HepG2 (cell line): ENCODE results near the gene NFX1. TPM values are rescaled to one million over a fixed set of nuclear protein-coding genes. Genes with fewer than 3 reads are reported as not detected.

Experiments used
- AGO2 ChIP-seq: fragments of 200-400 bp; formaldehyde crosslinking; optimal IDR thresholded peaks from 2 replicates; pipeline ENCODE3; 2017; ENCODE audit warnings: mild to moderate bottlenecking, low read depth, low read length, moderate library complexity
- ARNTL ChIP-seq: sonication (generic); formaldehyde crosslinking; IDR thresholded peaks from 2 replicates; pipeline ENCODE4 v1.4.0; 2020; ENCODE audit warnings: mild to moderate bottlenecking, missing genetic modification reagents
- FOXP1 ChIP-seq, 2 experiments: fragments of 450-650 bp in 1 of 2; IDR thresholded peaks; 2 replicates each; pipeline ENCODE4 v1.6.1; 2017 to 2018; ENCODE audit warnings: antibody characterized with exemption in 1 of 2
- NCOR1 ChIP-seq: fragments of 200-600 bp; sonication (generic); IDR thresholded peaks from 2 replicates; pipeline ENCODE4 v1.7.0; 2017; ENCODE audit warnings: antibody characterized with exemption, low read length, borderline replicate concordance
- NFKB2 ChIP-seq: sonication (generic); formaldehyde crosslinking; IDR thresholded peaks from 2 replicates; pipeline ENCODE4 v1.4.0; 2020; ENCODE audit warnings: missing genetic modification reagents, borderline replicate concordance
- NFYC ChIP-seq: IDR thresholded peaks from 2 replicates; pipeline ENCODE4 v1.6.1; 2016; ENCODE audit warnings: missing genetic modification reagents, missing compliant biosample characterization
- SALL1 ChIP-seq: sonication (generic); formaldehyde crosslinking; IDR thresholded peaks from 2 replicates; pipeline ENCODE4 v1.8.0; 2022; ENCODE audit warnings: mild to moderate bottlenecking, missing genetic modification reagents
- ZBTB38 ChIP-seq: sonication (generic); formaldehyde crosslinking; IDR thresholded peaks from 2 replicates; pipeline ENCODE4 v1.5.1; 2020; ENCODE audit warnings: mild to moderate bottlenecking, missing genetic modification reagents
- ZFP1 ChIP-seq: IDR thresholded peaks from 2 replicates; pipeline ENCODE4 v1.6.1; 2016
- ZMYM4 ChIP-seq: sonication (generic); formaldehyde crosslinking; IDR thresholded peaks from 2 replicates; pipeline ENCODE4 v1.8.1; 2023; ENCODE audit warnings: mild to moderate bottlenecking, missing genetic modification reagents
- ZNF3 ChIP-seq: IDR thresholded peaks from 2 replicates; pipeline ENCODE4 v1.7.0; 2017; ENCODE audit warnings: inconsistent platforms
- ZNF775 ChIP-seq: sonication (generic); formaldehyde crosslinking; IDR thresholded peaks from 2 replicates; pipeline ENCODE4 v1.4.0; 2020; ENCODE audit warnings: missing genetic modification reagents, mild to moderate bottlenecking, moderate library complexity, borderline replicate concordance
- ZNF788 ChIP-seq: sonication (generic); formaldehyde crosslinking; IDR thresholded peaks from 2 replicates; pipeline ENCODE4 v1.5.0; 2020; ENCODE audit warnings: mild to moderate bottlenecking, missing genetic modification reagents, borderline replicate concordance
- polyA plus RNA-seq, 8 experiments: library from polyadenylated mRNA; depleted of rRNA in 3 of 8; stranded (reverse) in 7 of 8; unstranded in 1 of 8; fragments of >200 nt; fragmentation: Illumina TruSeq in 4 of 8; extraction: Trizol in 4 of 8; gene quantifications; 2 replicates each; pipeline versions ENCODE4 v1.2.1 to v1.2.3, GENCODE V29; 2011 to 2016; ENCODE audit warnings: low read depth in 4 of 8, missing spikeins in 1 of 8, mixed read lengths in 1 of 8; ENCODE audit not compliant: insufficient read depth in 1 of 8
- total RNA-seq, 5 experiments: library from RNA; depleted of rRNA; stranded (reverse); fragments of >200 nt; fragmentation: Illumina TruSeq; extraction: Trizol; gene quantifications; 2 replicates each; pipeline ENCODE4 v1.2.3, GENCODE V29; 2016; ENCODE audit warnings: low read depth in 1 of 5
- TF ChIP-seq, protein P1 (sequence below): sonication (generic); formaldehyde crosslinking; IDR thresholded peaks from 2 replicates; pipeline ENCODE4 v1.4.0; 2020; ENCODE audit warnings: mild to moderate bottlenecking, missing genetic modification reagents, borderline replicate concordance
- TF ChIP-seq, protein P2 (sequence below): IDR thresholded peaks from 2 replicates; pipeline ENCODE4 v1.6.1; 2016; ENCODE audit warnings: low read depth
- TF ChIP-seq, protein P3 (sequence below): sonication (generic); formaldehyde crosslinking; IDR thresholded peaks from 2 replicates; pipeline ENCODE4 v1.5.0; 2020; ENCODE audit warnings: mild to moderate bottlenecking, missing genetic modification reagents, borderline replicate concordance
- TF ChIP-seq, protein P4 (sequence below): sonication (generic); formaldehyde crosslinking; IDR thresholded peaks from 2 replicates; pipeline ENCODE4 v1.4.0; 2020; ENCODE audit warnings: missing genetic modification reagents, borderline replicate concordance

The NFX1 gene
- total and polyA plus RNA-seq, 2 of the 13 experiments (the other 11 are each of a cell fraction or from before 2014, with no cell fraction given): 23.9 to 27.5 TPM

DNA sequence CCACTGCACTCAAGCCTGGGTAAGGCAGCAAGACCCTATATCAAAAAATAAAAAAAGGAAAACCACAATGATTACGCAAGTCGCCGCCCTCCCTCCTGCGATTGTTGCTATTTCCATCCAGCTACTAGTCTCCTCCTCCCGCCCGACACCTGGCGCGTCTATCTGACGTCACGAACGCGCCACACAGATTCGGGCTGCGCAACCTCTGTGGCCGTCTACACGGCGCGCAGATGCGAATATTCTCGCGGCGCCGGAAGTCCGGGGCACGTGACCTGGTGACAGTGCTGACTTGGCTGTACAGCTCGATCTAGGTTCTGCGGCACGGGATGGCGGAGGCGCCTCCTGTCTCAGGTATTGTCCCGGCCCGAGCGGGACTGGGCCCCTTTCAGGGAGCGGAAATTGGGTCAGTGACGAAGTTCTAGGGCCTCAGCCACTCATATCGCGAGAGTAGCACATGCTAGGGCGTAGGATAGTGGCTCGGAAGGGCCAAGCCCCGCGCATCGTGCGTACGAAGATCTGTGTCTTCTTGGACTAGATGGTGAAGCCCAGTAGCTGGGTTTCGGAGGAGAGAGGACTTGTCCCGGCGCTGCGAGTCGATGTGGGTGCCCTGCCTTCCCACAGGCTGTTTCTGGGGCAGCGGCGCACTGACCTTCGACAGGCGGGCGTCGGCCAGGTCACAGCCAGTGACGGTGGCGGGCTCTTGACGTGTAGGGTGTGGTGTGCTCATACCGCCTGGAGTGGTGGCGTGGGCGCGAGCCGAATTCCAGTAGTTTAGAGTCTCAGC, at the start of gene NFX1 (continued):
- TF ChIP-seq, protein P1, sequence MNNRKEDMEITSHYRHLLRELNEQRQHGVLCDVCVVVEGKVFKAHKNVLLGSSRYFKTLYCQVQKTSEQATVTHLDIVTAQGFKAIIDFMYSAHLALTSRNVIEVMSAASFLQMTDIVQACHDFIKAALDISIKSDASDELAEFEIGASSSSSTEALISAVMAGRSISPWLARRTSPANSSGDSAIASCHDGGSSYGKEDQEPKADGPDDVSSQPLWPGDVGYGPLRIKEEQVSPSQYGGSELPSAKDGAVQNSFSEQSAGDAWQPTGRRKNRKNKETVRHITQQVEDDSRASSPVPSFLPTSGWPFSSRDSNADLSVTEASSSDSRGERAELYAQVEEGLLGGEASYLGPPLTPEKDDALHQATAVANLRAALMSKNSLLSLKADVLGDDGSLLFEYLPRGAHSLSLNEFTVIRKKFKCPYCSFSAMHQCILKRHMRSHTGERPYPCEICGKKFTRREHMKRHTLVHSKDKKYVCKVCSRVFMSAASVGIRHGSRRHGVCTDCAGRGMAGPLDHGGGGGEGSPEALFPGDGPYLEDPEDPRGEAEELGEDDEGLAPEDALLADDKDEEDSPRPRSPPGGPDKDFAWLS: no peak
- 0 out of 2 replicates have a peak, but pooled peaks have one; percentile 27 for TF ChIP-seq ZNF3 (CRISPR knock-in tag)
- TF ChIP-seq ZFP1 (CRISPR knock-in tag): no peak; the same call in 1 of the 2 replicates
- TF ChIP-seq, protein P2, sequence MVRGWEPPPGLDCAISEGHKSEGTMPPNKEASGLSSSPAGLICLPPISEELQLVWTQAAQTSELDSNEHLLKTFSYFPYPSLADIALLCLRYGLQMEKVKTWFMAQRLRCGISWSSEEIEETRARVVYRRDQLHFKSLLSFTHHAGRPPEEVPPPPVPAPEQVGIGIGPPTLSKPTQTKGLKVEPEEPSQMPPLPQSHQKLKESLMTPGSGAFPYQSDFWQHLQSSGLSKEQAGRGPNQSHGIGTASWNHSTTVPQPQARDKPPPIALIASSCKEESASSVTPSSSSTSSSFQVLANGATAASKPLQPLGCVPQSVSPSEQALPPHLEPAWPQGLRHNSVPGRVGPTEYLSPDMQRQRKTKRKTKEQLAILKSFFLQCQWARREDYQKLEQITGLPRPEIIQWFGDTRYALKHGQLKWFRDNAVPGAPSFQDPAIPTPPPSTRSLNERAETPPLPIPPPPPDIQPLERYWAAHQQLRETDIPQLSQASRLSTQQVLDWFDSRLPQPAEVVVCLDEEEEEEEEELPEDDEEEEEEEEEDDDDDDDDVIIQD (CRISPR knock-in tag): 0 out of 2 replicates have a peak, but pooled peaks have one; percentile 34
- peak; percentile 97 for TF ChIP-seq ARNTL (CRISPR knock-in tag)
- peak; percentile 70 for TF ChIP-seq NFYC (CRISPR knock-in tag)
- TF ChIP-seq, protein P3, sequence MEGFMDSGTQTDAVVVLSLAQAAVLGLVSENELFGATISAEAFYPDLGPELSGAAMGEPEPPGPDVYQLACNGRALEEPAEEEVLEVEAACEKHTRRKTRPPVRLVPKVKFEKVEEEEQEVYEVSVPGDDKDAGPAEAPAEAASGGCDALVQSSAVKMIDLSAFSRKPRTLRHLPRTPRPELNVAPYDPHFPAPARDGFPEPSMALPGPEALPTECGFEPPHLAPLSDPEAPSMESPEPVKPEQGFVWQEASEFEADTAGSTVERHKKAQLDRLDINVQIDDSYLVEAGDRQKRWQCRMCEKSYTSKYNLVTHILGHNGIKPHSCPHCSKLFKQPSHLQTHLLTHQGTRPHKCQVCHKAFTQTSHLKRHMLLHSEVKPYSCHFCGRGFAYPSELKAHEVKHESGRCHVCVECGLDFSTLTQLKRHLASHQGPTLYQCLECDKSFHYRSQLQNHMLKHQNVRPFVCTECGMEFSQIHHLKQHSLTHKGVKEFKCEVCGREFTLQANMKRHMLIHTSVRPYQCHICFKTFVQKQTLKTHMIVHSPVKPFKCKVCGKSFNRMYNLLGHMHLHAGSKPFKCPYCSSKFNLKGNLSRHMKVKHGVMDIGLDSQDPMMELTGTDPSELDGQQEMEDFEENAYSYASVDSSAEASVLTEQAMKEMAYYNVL (CRISPR knock-in tag): peak; percentile 86; the same call in 1 of the 2 replicates
- no peak for TF ChIP-seq ZNF775 (CRISPR knock-in tag)
- peak; percentile 96; the same call in 1 of the 2 replicates for TF ChIP-seq NFKB2 (CRISPR knock-in tag)
- peak; percentile 71; the same call in 1 of the 2 replicates for TF ChIP-seq ZBTB38 (CRISPR knock-in tag)
- TF ChIP-seq NCOR1: peak; percentile 40; the same call in 1 of the 2 replicates
- TF ChIP-seq SALL1: peak; percentile 94
- peak; percentile 56; the same call in 1 of the 2 replicates for TF ChIP-seq FOXP1 (IDR thresholded peaks at IDR 0.05)
- peak; percentile 65 for TF ChIP-seq FOXP1 (CRISPR knock-in tag; IDR thresholded peaks at IDR 0.05)
- TF ChIP-seq ZMYM4 (CRISPR knock-in tag): peak; percentile 96
- peak; percentile 94 for TF ChIP-seq ZNF788
- TF ChIP-seq AGO2: peak; percentile 83
- TF ChIP-seq, protein P4, sequence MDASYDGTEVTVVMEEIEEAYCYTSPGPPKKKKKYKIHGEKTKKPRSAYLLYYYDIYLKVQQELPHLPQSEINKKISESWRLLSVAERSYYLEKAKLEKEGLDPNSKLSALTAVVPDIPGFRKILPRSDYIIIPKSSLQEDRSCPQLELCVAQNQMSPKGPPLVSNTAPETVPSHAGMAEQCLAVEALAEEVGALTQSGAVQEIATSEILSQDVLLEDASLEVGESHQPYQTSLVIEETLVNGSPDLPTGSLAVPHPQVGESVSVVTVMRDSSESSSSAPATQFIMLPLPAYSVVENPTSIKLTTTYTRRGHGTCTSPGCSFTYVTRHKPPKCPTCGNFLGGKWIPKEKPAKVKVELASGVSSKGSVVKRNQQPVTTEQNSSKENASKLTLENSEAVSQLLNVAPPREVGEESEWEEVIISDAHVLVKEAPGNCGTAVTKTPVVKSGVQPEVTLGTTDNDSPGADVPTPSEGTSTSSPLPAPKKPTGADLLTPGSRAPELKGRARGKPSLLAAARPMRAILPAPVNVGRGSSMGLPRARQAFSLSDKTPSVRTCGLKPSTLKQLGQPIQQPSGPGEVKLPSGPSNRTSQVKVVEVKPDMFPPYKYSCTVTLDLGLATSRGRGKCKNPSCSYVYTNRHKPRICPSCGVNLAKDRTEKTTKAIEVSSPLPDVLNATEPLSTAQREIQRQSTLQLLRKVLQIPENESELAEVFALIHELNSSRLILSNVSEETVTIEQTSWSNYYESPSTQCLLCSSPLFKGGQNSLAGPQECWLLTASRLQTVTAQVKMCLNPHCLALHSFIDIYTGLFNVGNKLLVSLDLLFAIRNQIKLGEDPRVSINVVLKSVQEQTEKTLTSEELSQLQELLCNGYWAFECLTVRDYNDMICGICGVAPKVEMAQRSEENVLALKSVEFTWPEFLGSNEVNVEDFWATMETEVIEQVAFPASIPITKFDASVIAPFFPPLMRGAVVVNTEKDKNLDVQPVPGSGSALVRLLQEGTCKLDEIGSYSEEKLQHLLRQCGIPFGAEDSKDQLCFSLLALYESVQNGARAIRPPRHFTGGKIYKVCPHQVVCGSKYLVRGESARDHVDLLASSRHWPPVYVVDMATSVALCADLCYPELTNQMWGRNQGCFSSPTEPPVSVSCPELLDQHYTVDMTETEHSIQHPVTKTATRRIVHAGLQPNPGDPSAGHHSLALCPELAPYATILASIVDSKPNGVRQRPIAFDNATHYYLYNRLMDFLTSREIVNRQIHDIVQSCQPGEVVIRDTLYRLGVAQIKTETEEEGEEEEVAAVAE (CRISPR knock-in tag): peak; percentile 86
